HepG2 (cell line): ENCODE results near the gene SIAH1. TPM values are rescaled to one million over a fixed set of nuclear protein-coding genes. Genes with fewer than 3 reads are reported as not detected.

Experiments used
- ATAC-seq: fragments of 200-7000 bp; cut with Tn5 transposase; 3 replicates; pipeline ENCODE4 v1.9.1; 2020; ENCODE audit warnings: mild to moderate bottlenecking, moderate library complexity
- BruUV-seq: library from RNA; stranded (reverse); fragments of 400-500 nt; replicated peaks from 2 replicates; lab custom pipeline; 2021; lab: Mats Ljungman, UMichigan
- CTCF ChIA-PET: fragments of 300-600 bp; formaldehyde crosslinking; extraction: SDS; loops from one replicate; lab custom pipeline; 2021; ENCODE audit warnings: low total read pairs, inconsistent platforms, low intra/inter-chr PET ratio; lab: Yijun Ruan, JAX
- POLR2A ChIA-PET: fragments of 350-600 bp; sonication (Branson Sonifier 250); formaldehyde crosslinking; loops from one replicate; lab custom pipeline; 2020; ENCODE audit warnings: antibody characterized with exemption, inconsistent platforms; lab: Yijun Ruan, JAX
- DNase-seq: peaks from one replicate; pipeline ENCODE4 v3.0.0-alpha.2; 2015; ENCODE audit warnings: low spot score
- FAIRE-seq: peaks from 3 replicates; lab custom pipeline; 2011; peaks lifted over from hg19 to GRCh38; lab: Jason Lieb, UNC
- H2AFZ ChIP-seq: one replicate; pipeline ENCODE4 v1.6.1; 2011; ENCODE audit warnings: low read length, inconsistent platforms
- H3K27ac ChIP-seq: fragments of 300-600 bp; 3 replicates; pipeline ENCODE4 v1.8.0; 2011; ENCODE audit warnings: mixed run types, mild to moderate bottlenecking, mixed read lengths, low read length, inconsistent platforms; ENCODE audit not compliant: insufficient read depth; ENCODE audit errors: extremely low read length
- H3K27me3 ChIP-seq, 2 experiments: fragments of 200-600 bp in 1 of 2; 2 replicates in 1 of 2; 3 replicates in 1 of 2; pipeline versions ENCODE4 v1.6.0 to v1.8.0; 2011; ENCODE audit warnings: low read length in 2 of 2, mild to moderate bottlenecking in 2 of 2, moderate library complexity in 2 of 2, inconsistent platforms in 1 of 2; ENCODE audit not compliant: insufficient read depth in 2 of 2, control insufficient read depth in 1 of 2
- H3K36me3 ChIP-seq, 2 experiments: fragments of 200-600 bp in 1 of 2; replicated peaks in 1 of 2; 2 replicates in 1 of 2; 3 replicates in 1 of 2; pipeline versions ENCODE4 v1.5.1 to v1.8.0; 2011; ENCODE audit warnings: low read length in 2 of 2, inconsistent platforms in 1 of 2; ENCODE audit not compliant: insufficient read depth in 2 of 2, control insufficient read depth in 1 of 2
- H3K4me1 ChIP-seq: 2 replicates; pipeline ENCODE4 v1.5.1; 2012; ENCODE audit warnings: low read length, inconsistent platforms; ENCODE audit not compliant: insufficient read depth
- H3K4me2 ChIP-seq: 2 replicates; pipeline ENCODE4 v1.6.0; 2011; ENCODE audit warnings: low read depth, low read length, inconsistent platforms
- H3K4me3 ChIP-seq, 3 experiments: fragments of 200-600 bp in 1 of 3; sonication (generic), shearing (Covaris generic) in 1 of 3; replicated peaks in 1 of 3; 2 replicates each; pipeline ENCODE4 v1.5.1; 2011 to 2016; ENCODE audit warnings: low read length in 3 of 3, inconsistent platforms in 2 of 3, low read depth in 2 of 3, mild to moderate bottlenecking in 2 of 3, control low read depth in 1 of 3, mixed read lengths in 1 of 3; ENCODE audit not compliant: insufficient read depth in 1 of 3
- H3K79me2 ChIP-seq: one replicate; pipeline ENCODE4 v1.6.1; 2011; ENCODE audit warnings: low read length, inconsistent platforms; ENCODE audit not compliant: insufficient read depth
- H3K9ac ChIP-seq: 2 replicates; pipeline ENCODE4 v1.6.0; 2011; ENCODE audit warnings: mild to moderate bottlenecking, low read depth, low read length, inconsistent platforms; ENCODE audit not compliant: insufficient read depth
- H3K9me3 ChIP-seq: 2 replicates; pipeline ENCODE4 v1.5.1; 2012; ENCODE audit warnings: mild to moderate bottlenecking, low read length
- H4K20me1 ChIP-seq: 2 replicates; pipeline ENCODE4 v1.6.0; 2011; ENCODE audit warnings: inconsistent platforms, mild to moderate bottlenecking, low read length, moderate library complexity; ENCODE audit not compliant: insufficient read depth
- ASH2L ChIP-seq: fragments of 300-600, 200-600 bp; sonication (generic); IDR thresholded peaks from 2 replicates; pipeline ENCODE4 v1.7.0; 2017; ENCODE audit warnings: low read depth, mild to moderate bottlenecking, moderate library complexity, mixed read lengths, low read length; ENCODE audit not compliant: insufficient read length
- CSRNP1 ChIP-seq: sonication (generic); formaldehyde crosslinking; IDR thresholded peaks from 2 replicates; pipeline ENCODE4 v1.8.1; 2023; ENCODE audit warnings: mild to moderate bottlenecking, missing genetic modification reagents
- GATAD2A ChIP-seq: IDR thresholded peaks from 2 replicates; pipeline ENCODE4 v1.6.1; 2016
- HMG20B ChIP-seq: conservative IDR thresholded peaks from 2 replicates; pipeline ENCODE4 v1.6.1; 2016; ENCODE audit warnings: missing genetic modification reagents, missing compliant biosample characterization
- HNRNPL ChIP-seq: fragments of 200-400 bp; formaldehyde crosslinking; IDR thresholded peaks from 2 replicates; pipeline ENCODE4 v1.6.1; 2017; ENCODE audit warnings: mild to moderate bottlenecking, low read depth, low read length
- KLF12 ChIP-seq: sonication (generic); formaldehyde crosslinking; IDR thresholded peaks from 2 replicates; pipeline ENCODE4 v1.4.0; 2020; ENCODE audit warnings: missing genetic modification reagents, borderline replicate concordance
- MEF2D ChIP-seq: sonication (generic); formaldehyde crosslinking; IDR thresholded peaks from 2 replicates; pipeline ENCODE4 v1.5.1; 2020; ENCODE audit warnings: mild to moderate bottlenecking, missing genetic modification reagents
- PITX1 ChIP-seq: sonication (generic); formaldehyde crosslinking; IDR thresholded peaks from 2 replicates; pipeline ENCODE4 v1.5.1; 2020; ENCODE audit warnings: mild to moderate bottlenecking, missing genetic modification reagents
- PLRG1 ChIP-seq: fragments of 450-650 bp; conservative IDR thresholded peaks from 2 replicates; pipeline ENCODE4 v1.6.1; 2016
- POLR2A ChIP-seq, 2 experiments: IDR thresholded peaks; 2 replicates each; pipeline ENCODE4 v1.6.1; 2011; ENCODE audit warnings: low read depth in 2 of 2, low read length in 2 of 2, mild to moderate bottlenecking in 1 of 2, moderate library complexity in 1 of 2; ENCODE audit not compliant: insufficient read depth in 1 of 2
- POLR2G ChIP-seq: fragments of 200-400 bp; formaldehyde crosslinking; IDR thresholded peaks from 2 replicates; pipeline ENCODE4 v1.6.1; 2018; ENCODE audit warnings: mild to moderate bottlenecking, low read depth, low read length, moderate library complexity
- TIGD3 ChIP-seq: sonication (generic); formaldehyde crosslinking; IDR thresholded peaks from 2 replicates; pipeline ENCODE4 v1.5.1; 2020; ENCODE audit warnings: mild to moderate bottlenecking, missing genetic modification reagents, borderline replicate concordance
- ZFP36L2 ChIP-seq: sonication (generic); formaldehyde crosslinking; IDR thresholded peaks from 2 replicates; pipeline ENCODE4 v1.4.0; 2020; ENCODE audit warnings: missing genetic modification reagents
- ZNF124 ChIP-seq: sonication (generic); formaldehyde crosslinking; IDR thresholded peaks from 2 replicates; pipeline ENCODE4 v1.4.0; 2020; ENCODE audit warnings: missing genetic modification reagents
- ZNF3 ChIP-seq: IDR thresholded peaks from 2 replicates; pipeline ENCODE4 v1.7.0; 2017; ENCODE audit warnings: inconsistent platforms
- ZNF33B ChIP-seq: sonication (generic); formaldehyde crosslinking; IDR thresholded peaks from 2 replicates; pipeline ENCODE4 v1.5.1; 2020; ENCODE audit warnings: mild to moderate bottlenecking, missing genetic modification reagents
- ZNF496 ChIP-seq: sonication (generic); formaldehyde crosslinking; IDR thresholded peaks from 2 replicates; pipeline ENCODE4 v1.8.1; 2023; ENCODE audit warnings: mild to moderate bottlenecking, moderate library complexity, missing genetic modification reagents; ENCODE audit not compliant: insufficient replicate concordance
- ZNF572 ChIP-seq: sonication (generic); formaldehyde crosslinking; IDR thresholded peaks from 2 replicates; pipeline ENCODE4 v1.5.1; 2020; ENCODE audit warnings: mild to moderate bottlenecking, missing genetic modification reagents
- ZNF615 ChIP-seq: sonication (generic); formaldehyde crosslinking; IDR thresholded peaks from 2 replicates; pipeline ENCODE4 v1.5.0; 2020; ENCODE audit warnings: mild to moderate bottlenecking, missing genetic modification reagents, borderline replicate concordance
- ZNF768 ChIP-seq: sonication (generic); formaldehyde crosslinking; IDR thresholded peaks from 2 replicates; pipeline ENCODE4 v1.4.0; 2020; ENCODE audit warnings: missing genetic modification reagents
- ZNF775 ChIP-seq: sonication (generic); formaldehyde crosslinking; IDR thresholded peaks from 2 replicates; pipeline ENCODE4 v1.4.0; 2020; ENCODE audit warnings: missing genetic modification reagents, mild to moderate bottlenecking, moderate library complexity, borderline replicate concordance
- ZNF83 ChIP-seq: sonication (generic); formaldehyde crosslinking; IDR thresholded peaks from 2 replicates; pipeline ENCODE4 v1.4.0; 2020; ENCODE audit warnings: missing genetic modification reagents, mild to moderate bottlenecking, borderline replicate concordance
- WGBS: methylation state at CpG from one replicate; pipeline ENCODE4 v1.1.6; 2017; ENCODE audit warnings: low lambda C conversion rate; 5-methylcytosine and 5-hydroxymethylcytosine counted together
- in situ Hi-C: cut with HindIII; loops from 2 replicates; pipeline ENCODE4 v1.10.0; 2017; ENCODE audit warnings: low pct_unique_long_range_greater_than_20kb; ENCODE audit not compliant: extremely low pct_ligation_motif_present
- intact Hi-C: fragments of 100-400 bp; cut with micrococcal nuclease; formaldehyde crosslinking; loops from one replicate; pipeline ENCODE4 v1.10.0; 2022; ENCODE audit not compliant: unreplicated experiment
- polyA plus RNA-seq, 8 experiments: library from polyadenylated mRNA; depleted of rRNA in 3 of 8; stranded (reverse) in 7 of 8; unstranded in 1 of 8; fragments of >200 nt; fragmentation: Illumina TruSeq in 4 of 8; extraction: Trizol in 4 of 8; gene quantifications; 2 replicates each; pipeline versions ENCODE4 v1.2.1 to v1.2.3, GENCODE V29; 2011 to 2016; ENCODE audit warnings: low read depth in 4 of 8, missing spikeins in 1 of 8, mixed read lengths in 1 of 8; ENCODE audit not compliant: insufficient read depth in 1 of 8
- total RNA-seq, 5 experiments: library from RNA; depleted of rRNA; stranded (reverse); fragments of >200 nt; fragmentation: Illumina TruSeq; extraction: Trizol; gene quantifications; 2 replicates each; pipeline ENCODE4 v1.2.3, GENCODE V29; 2016; ENCODE audit warnings: low read depth in 1 of 5

Gene SIAH1
- total and polyA plus RNA-seq, 2 of the 13 experiments (the other 11 are each of a cell fraction or from before 2014, with no cell fraction given): 16.0 to 28.6 TPM

- BruUV-seq: TSS peak; percentile 90
- 14% methylated on average over 21 of the region's 21 CpGs for WGBS
- intact Hi-C loops: loop anchor here (1.0 to 5.0 kb wide), 3 partner anchors 8 to 256 kb away; partner anchors contain the start of gene SIAH1
- no peak for TF ChIP-seq ZNF615 (CRISPR knock-in tag)
- TF ChIP-seq ZNF33B (CRISPR knock-in tag): 0 out of 2 replicates have a peak, but pooled peaks have one; percentile 12
- no peak for TF ChIP-seq ZFP36L2 (CRISPR knock-in tag)
- no peak for TF ChIP-seq PLRG1
- TF ChIP-seq TIGD3 (CRISPR knock-in tag): no peak
- peak; percentile 7; the same call in 1 of the 2 replicates for TF ChIP-seq KLF12 (CRISPR knock-in tag)
- no peak for TF ChIP-seq ZNF775 (CRISPR knock-in tag)
- no peak for TF ChIP-seq ZNF496 (CRISPR knock-in tag)
- peak; percentile 77 for TF ChIP-seq POLR2G
- no peak for TF ChIP-seq ZNF572 (CRISPR knock-in tag)
- peak; percentile 52; the same call in 1 of the 2 replicates for TF ChIP-seq ZNF3 (CRISPR knock-in tag)
- no peak for TF ChIP-seq HNRNPL
- peak; percentile 11 for TF ChIP-seq MEF2D (CRISPR knock-in tag)
- no peak for TF ChIP-seq ZNF768 (CRISPR knock-in tag)
- TF ChIP-seq HMG20B: 0 out of 2 replicates have a peak, but pooled peaks have one; percentile 22
- TF ChIP-seq CSRNP1: no peak
- TF ChIP-seq GATAD2A (CRISPR knock-in tag): peak; percentile 85
- peak in 1 of 2 experiments; percentile 66; a peak in 1 of 4 replicates for TF ChIP-seq POLR2A (IDR thresholded peaks at IDR 0.05; ENCODE audit: insufficient read depth in 1 of 2, low read depth in 2 of 2, low read length in 2 of 2)
- peak; percentile 59 for TF ChIP-seq PITX1 (CRISPR knock-in tag)
- TF ChIP-seq ZNF83 (CRISPR knock-in tag): no peak
- TF ChIP-seq ASH2L: peak; percentile 92
- no peak for TF ChIP-seq ZNF124 (CRISPR knock-in tag)
These were observed 18.8 kb downstream of the SIAH1 start for GRCh38 chr16:48366165-48367093.

More at GRCh38 chr16:48366165-48367093, 18.8 kb downstream of the SIAH1 start:
- peaks cover 28% of the 10 kb centered on the region for H4K20me1 ChIP-seq
- peaks cover 45% of the 10 kb centered on the region for H3K4me1 ChIP-seq
- peak overlapping the region; percentile 81 for H3K27ac ChIP-seq
- H3K4me2 ChIP-seq: peak overlapping the region; percentile 99
- peak overlapping the region; percentile 80 for H3K9ac ChIP-seq
- ChIA-PET CTCF (no interaction called here), POLR2A (interaction anchor here (0.5 to 4.0 kb wide), 19 partner anchors 8 to 1483 kb away, joined by 3 to 80 read pairs (median 5); partner anchors contain the start of genes GPT2 and SIAH1)
- no peaks in the 10 kb centered on the region for H3K9me3 ChIP-seq
- H3K27me3 ChIP-seq: no peaks in the 10 kb centered on the region; a peak in 1 of 5 replicates
- peak; percentile 73 for ATAC-seq
- in situ Hi-C loops: no loop called here
- peak overlapping the region; percentile 72 to 87 (median 75) for H3K4me3 ChIP-seq
- FAIRE-seq: peak; percentile 60
- H3K79me2 ChIP-seq: peaks cover 96% of the 10 kb centered on the region
- H3K36me3 ChIP-seq: peaks cover 5 to 8% of the 10 kb centered on the region in 2 experiments; a peak in 3 of 5 replicates
- H2AFZ ChIP-seq: no peak overlapping the region
- peak; percentile 79 for DNase-seq
